ENCODE measurements around the gene GATAD2B. TPM values are rescaled to one million over a fixed set of nuclear protein-coding genes. Genes with fewer than 3 reads are reported as not detected.
A peak's percentile ranks its signal among the peaks of the same experiment; 100 is the strongest.
"Not testable (repeated sequence)": the region's sequence is repeated elsewhere in the genome, so short reads cannot be mapped to it uniquely, and the experiment has no call there.

Gene GATAD2B
- total RNA-seq, 2 donors from 2014 or later, result 58.7 to 102 TPM

DNA sequence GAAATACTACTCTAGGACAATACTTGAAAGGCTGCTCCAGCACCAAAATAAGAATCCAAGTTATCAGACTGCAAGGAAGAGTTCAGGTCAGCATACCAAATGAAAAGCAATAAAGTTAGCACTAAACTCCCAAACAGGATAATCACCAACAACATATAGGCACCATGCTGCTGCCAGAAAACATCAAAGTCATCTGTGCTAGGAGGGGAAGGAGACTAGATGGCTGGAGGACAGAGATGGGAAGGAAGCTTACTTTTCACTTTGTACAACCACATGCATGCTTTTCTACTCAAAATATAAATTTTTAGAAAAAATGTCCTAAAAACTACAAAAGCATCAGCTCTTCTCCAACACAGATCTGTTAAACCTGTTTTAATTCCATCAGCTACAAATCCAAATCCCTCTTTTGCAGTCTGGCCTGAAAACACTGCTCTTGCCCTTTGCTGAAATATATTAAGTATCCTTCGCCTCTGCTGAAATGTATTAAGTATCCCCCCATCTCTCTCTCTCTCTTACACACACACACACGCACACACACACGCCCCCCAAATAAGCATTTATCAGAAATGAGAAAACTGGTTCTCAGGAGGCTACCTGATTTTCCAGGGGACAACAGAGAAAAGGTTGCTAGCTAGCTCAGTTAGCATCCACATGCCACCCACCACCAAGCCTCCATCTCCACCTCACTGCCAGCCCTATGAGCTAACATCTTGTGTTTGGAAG, 1.5 kb downstream of the GATAD2B start:
- ATAC-seq, result no peak
- Mint-ChIP-seq H3K27ac (peak overlapping the region; percentile 93 to 99), H3K36me3 (peaks cover 11 to 16% of the 10 kb centered on the region in 2 donors), H3K9me3 (no peaks in the 10 kb centered on the region)
- no peak for DNase-seq (ENCODE audit: low spot score in 2 of 2)

DNA sequence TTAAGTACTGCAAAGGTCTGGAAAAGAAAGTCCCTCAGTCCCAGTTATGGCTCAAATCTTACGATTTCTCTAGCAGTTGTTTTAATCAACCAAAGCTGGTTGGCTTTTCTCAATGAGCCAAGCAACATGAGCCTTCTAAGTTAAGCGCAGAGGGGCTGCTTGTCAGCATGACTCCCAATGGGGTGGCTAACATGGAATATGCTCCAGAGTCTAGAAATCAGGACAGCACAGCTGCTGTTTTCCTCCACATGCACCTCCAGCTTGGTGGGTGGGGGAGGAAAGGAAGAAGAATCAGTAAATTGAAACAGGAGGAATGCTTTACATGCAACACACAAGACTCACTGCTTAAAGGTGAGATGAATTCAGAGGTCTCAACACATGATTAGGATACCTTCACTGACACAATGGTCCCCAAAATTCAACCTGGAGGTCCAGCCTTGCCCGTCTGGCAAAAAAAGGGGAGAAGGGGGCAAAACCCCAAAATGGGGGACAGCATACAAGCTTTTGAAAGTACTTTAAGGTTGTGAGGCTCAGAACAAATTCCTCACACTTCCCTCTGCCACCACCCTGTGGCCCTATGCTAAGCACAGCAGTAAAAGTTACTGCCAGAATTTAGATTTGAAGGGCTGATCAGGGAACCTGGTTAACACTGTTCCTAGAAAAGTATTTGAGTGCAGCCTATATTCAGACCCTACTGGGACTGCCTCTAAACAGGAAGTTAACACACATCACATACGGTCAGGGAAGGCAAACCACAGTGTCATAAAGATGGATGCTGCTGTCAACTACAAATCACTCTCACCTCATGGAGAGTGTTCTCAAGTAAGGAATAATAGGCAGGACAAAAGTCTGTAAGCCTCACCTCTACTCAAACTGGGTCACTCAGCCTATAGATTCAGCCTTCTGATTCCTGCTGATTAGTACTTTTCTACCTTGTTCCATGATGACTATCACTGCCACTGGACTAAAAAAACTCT, 2.6 kb downstream of the GATAD2B start:
- Mint-ChIP-seq H3K36me3 (peaks cover 16% of the 10 kb centered on the region in 2 donors), H3K27ac (peak overlapping the region; percentile 33 to 99), H3K9me3 (no peaks in the 10 kb centered on the region)
- peak in 1 of 2 donors; percentile 43 for DNase-seq (ENCODE audit: low spot score in 2 of 2)
- no peak for ATAC-seq

DNA sequence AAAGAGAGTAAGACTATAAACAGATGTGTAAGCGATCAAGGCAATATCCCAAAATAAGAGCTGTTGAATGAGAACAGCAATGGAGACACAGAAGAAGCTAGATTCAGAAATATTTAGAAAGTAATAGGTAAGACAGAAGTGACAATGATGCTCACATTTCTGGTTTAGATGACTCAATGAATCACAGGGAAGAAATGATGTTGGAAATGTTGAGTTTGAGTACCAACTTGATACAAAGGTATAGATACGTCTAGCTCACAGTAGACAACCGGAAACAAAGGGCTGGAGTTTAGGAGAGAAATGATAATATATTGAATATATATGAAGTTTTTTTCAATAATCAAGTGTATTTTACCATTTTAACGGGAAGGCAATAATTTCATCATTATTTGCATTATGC, 6.5 kb downstream of the GATAD2B start:
- peak overlapping the region in 1 of 2 donors; percentile 25 for H3K27ac Mint-ChIP-seq
- DNase-seq (ENCODE audit: low spot score in 2 of 2), result no peak
- ATAC-seq, result peak; percentile 32 to 66
- no peaks in the 10 kb centered on the region for H3K9me3 Mint-ChIP-seq
- H3K36me3 Mint-ChIP-seq, result peaks cover under 1 to 20% of the 10 kb centered on the region in 2 donors

DNA sequence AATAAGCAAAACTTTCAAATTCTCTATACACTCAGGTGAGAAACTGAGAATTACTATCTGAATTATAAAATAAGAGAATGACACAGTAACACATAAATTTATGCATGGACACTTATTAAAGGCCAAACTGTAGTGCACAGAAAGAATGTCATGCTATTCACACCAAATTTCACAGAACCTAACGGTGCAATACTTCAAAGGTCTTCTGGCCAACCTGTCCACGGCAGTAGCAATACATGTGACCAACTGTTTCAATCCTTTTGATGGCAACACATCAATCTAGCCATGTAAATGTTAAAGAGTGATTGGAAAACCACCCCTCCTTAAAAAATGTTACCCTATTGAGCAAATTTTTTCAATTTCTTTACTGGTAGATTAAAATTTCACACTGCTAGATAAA, 10.4 kb downstream of the GATAD2B start:
- Mint-ChIP-seq H3K27ac (peak overlapping the region in 1 of 2 donors; percentile 22), H3K9me3 (no peaks in the 10 kb centered on the region), H3K36me3 (peaks cover 0 to 32% of the 10 kb centered on the region in 2 donors)
- DNase-seq (ENCODE audit: low spot score in 2 of 2), result no peak
- no peak for ATAC-seq

DNA sequence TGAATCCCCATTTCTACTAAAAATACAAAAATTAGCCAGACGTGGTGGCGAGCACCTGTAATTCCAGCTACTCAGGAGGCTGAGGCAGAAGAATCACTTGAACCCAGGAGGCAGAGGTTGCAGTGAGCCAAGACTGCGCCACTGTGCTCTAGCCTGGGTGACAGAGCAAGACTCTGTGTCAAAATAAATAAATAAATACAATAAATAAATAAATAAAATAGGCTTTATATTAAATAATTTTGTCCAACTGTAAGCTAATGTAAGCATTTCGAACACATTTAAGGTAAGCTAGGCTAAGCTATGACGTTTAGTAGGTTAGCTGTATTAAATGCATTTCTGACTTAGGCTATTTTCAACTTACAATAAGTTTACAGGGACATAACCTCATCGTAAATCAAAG, 12.2 kb downstream of the GATAD2B start:
- ATAC-seq; H3K9me3 Mint-ChIP-seq; H3K27ac Mint-ChIP-seq; DNase-seq (ENCODE audit: low spot score in 2 of 2): not testable (repeated sequence)
- peaks cover 4 to 28% of the 10 kb centered on the region in 2 donors for H3K36me3 Mint-ChIP-seq

DNA sequence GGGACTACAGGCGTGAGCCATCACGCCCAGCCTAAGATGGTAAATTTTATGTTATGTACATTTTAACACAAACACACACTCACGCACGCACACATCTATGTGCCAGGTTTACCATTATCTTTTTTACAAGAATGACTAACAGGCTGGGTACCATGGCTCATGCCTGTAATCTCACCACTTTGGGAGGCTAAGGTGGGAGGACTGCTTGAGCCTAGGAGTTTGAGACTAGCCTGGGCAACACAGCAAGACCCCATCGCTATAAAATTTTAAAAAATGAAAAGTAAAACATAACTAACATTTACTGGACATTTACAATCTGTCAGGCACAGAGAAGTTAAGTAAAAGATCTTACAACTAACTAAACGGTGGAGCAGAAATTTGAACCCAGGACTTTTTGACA, 14.7 kb downstream of the GATAD2B start:
- no peak for DNase-seq (ENCODE audit: low spot score in 2 of 2)
- no peak for ATAC-seq
- peaks cover 4 to 28% of the 10 kb centered on the region in 2 donors for H3K36me3 Mint-ChIP-seq
- H3K27ac Mint-ChIP-seq, result peak overlapping the region in 1 of 2 donors; percentile 29
- no peaks in the 10 kb centered on the region for H3K9me3 Mint-ChIP-seq

DNA sequence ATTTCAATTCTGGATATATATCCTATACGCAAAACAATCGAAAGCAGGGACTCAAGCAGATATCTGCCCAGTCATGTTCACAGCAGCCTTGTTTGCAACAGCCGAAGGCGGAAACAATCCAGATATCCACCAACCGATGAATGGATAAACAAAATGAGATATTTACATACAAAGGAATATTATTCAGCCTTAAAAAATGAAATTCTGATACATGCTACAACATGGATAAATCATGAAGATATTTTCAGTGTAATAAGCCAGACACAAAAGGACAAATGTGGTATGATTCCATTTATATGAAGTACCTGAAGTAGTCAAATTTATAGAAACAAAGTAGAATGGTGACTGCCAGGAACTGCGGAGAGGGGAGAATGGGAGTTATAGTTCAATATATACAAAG, 15.6 kb downstream of the GATAD2B start:
- no peak for DNase-seq (ENCODE audit: low spot score in 2 of 2)
- H3K27ac Mint-ChIP-seq, result peak overlapping the region in 1 of 2 donors; percentile 20
- no peak for ATAC-seq
- H3K9me3 Mint-ChIP-seq, result no peaks in the 10 kb centered on the region
- H3K36me3 Mint-ChIP-seq, result peaks cover 4 to 25% of the 10 kb centered on the region in 2 donors

DNA sequence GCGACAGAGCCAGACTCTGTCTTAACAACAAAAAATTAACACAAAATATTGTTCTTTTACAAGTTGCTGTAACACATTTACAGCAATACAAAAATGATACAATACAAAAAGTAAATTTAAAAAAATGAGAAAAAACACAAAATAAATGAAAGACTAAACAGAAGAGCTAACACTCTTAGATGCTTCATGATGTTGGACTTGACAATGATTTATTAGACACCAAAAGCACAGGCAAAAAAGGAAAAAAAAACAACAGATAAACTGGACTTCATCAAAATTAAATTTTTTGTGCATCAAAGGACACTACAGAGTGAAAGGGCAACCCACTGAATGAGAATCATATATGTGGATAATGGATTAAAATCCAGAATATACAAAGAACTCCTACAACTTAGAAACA, 16.4 kb downstream of the GATAD2B start:
- Mint-ChIP-seq H3K9me3 (no peaks in the 10 kb centered on the region), H3K36me3 (peaks cover 4 to 18% of the 10 kb centered on the region in 2 donors), H3K27ac (peak overlapping the region in 1 of 2 donors; percentile 37)
- ATAC-seq (no peak), DNase-seq (ENCODE audit: low spot score in 2 of 2) (no peak)

DNA sequence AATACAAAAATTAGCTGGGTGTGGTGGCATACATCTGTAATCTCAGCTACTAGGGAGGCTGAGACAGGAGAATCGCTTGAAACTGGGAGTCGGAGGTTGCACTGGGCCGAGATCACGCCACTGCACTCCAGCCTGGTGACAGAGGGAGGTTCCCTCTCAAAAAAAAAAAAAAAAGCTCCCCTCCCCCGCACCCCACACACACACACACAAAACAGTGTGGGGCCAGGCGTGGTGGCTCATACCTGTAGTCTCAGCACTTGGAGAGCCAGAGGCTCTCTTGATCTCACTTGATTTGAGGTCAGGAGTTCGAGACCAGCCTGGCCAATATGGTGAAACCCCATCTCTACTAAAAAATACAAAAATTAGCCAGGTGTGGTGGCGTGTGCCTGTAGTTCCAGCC, 16.9 kb downstream of the GATAD2B start:
- peak overlapping the region in 1 of 2 donors; percentile 37 for H3K27ac Mint-ChIP-seq
- H3K36me3 Mint-ChIP-seq, result peaks cover 4 to 15% of the 10 kb centered on the region in 2 donors
- ATAC-seq, result peak in 1 of 2 donors; percentile 26
- DNase-seq (ENCODE audit: low spot score in 2 of 2); H3K9me3 Mint-ChIP-seq: not testable (repeated sequence)

DNA sequence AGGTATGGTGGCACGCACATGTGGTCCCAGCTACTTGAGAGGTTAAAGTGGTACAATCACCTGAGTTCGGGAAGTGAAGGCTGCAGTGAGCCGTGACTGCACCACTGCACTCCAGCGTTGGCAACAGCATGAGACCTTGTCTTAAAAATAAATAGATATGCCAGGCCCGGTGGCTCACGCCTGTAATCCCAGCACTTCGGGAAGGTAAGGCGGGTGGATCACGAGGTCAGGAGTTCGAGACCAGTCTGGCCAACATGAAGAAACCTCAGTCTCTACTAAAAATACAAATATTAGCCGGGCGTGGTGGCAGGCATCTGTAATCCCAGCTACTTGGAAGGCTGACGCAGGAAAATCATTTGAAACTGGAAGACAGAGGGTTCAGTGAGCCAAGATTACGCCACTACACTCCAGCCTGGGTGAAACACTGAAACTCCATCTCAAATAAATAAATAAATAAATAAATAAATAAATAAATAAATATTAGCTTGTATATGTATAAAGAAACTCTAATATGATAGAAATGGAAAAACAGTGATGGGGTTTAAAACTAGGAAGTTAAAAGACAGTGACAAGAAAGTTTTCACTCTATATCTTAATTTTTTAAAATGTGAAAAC, 18.8 kb downstream of the GATAD2B start:
- DNase-seq (ENCODE audit: low spot score in 2 of 2) (no peak), ATAC-seq (no peak)
- H3K9me3 Mint-ChIP-seq, result no peaks in the 10 kb centered on the region
- peaks cover 4 to 13% of the 10 kb centered on the region in 2 donors for H3K36me3 Mint-ChIP-seq
- no peak overlapping the region for H3K27ac Mint-ChIP-seq

DNA sequence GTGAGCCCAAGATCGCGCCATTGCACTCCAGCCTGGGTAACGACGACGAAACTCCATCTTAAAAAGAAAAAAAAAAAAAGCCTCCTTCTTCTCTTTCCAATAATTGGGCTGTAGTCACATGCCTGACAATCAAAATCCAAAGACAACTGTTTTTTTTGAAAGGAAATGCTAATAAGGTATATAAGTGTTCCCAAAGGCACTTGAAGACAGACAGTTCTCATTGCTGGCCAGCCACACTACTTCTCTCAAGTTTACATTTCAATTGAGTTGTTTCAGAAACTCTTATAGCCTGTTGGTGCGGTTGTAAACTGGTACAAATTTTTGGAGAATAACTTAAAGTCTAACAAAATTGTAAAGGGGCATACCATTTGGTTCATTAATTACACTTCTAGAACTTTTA, 23.3 kb downstream of the GATAD2B start:
- ATAC-seq (no peak), DNase-seq (ENCODE audit: low spot score in 2 of 2) (no peak)
- H3K36me3 Mint-ChIP-seq, result no peaks in the 10 kb centered on the region
- H3K27ac Mint-ChIP-seq, result no peak overlapping the region
- H3K9me3 Mint-ChIP-seq, result no peaks in the 10 kb centered on the region

DNA sequence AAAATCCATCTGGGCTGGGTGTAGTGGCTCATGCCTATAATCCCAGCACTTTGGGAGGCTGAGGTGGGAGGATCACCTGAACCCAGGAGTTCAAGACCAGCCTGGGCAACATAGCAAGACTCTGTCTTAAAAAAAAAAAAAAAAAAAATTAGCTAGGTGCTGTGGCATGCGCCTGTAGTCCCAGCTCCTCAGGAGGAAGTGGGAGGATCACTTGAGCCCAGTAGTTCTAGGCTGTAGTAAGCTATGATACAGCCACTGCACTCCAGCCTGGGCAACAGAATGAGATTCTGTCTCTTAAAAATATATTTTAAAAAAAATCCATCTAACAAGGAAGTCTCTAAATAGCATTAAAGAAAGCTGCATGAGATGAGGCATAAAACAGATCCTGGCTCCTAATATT, 26.9 kb downstream of the GATAD2B start:
- not testable (repeated sequence) for H3K36me3 Mint-ChIP-seq; ATAC-seq; H3K9me3 Mint-ChIP-seq; DNase-seq (ENCODE audit: low spot score in 2 of 2)
- peak overlapping the region in 1 of 2 donors; percentile 44 for H3K27ac Mint-ChIP-seq

DNA sequence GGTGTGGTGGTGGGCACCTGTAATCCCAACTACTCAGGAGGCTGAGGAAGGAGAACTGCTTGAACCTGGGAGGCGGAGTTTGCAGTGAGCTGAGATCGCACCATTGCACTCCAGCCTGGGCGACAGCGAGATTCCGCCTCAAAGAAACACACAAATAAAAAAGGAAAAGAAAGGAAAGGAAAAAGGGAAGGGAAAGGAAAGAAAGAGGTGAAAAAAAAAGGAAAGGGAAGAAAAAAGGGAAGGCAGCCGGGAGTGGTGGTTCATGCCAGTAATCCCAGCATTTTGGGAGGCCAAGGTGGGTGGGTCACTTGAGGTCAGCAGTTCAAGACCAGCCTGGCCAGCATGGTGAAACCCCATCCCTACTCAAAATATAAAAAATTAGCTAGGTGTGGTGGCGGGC, 31.7 kb downstream of the GATAD2B start:
- DNase-seq (ENCODE audit: low spot score in 2 of 2); H3K27ac Mint-ChIP-seq; ATAC-seq; H3K9me3 Mint-ChIP-seq: not testable (repeated sequence)
- peaks cover 0 to 12% of the 10 kb centered on the region in 2 donors for H3K36me3 Mint-ChIP-seq

DNA sequence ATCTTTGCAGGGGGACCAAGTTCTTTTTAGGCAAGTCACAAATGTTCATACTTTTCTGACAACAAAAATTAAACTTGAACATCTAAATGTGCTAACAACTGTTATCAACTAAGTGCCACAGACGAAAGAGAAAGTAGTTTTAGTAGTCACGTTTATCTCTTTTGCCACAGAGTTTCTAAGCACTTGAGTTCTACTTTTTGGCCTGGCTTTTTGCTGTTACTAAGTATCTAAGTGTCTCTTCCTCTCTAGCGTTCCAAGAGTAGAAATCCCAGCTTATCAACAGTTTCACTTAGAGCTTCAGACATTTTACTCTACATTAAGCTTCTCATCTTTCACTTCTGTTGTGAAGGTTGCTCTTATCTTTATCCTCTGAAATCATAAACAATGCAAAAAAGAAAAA, 34.2 kb downstream of the GATAD2B start:
- Mint-ChIP-seq H3K27ac (peak overlapping the region; percentile 42 to 56), H3K36me3 (peaks cover 0 to 12% of the 10 kb centered on the region in 2 donors), H3K9me3 (no peaks in the 10 kb centered on the region)
- ATAC-seq, result no peak
- DNase-seq (ENCODE audit: low spot score in 2 of 2), result no peak

DNA sequence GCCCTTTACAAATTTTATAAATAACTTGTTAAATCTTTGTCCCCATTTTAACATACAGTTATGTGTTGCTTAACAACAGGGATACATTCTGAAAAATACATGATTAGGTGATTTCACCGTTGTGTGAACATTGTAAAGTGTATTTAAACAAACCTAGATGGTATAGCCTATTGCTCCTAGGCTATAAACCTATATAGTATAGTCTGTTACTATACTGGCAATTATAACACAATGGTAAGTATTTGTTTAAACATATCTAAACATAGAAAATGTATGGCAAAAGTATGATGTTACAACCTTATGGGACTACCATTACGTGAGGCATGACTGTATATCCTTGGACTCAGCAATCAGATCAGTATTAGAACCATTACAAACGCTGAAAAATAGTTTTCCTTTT, 36.6 kb downstream of the GATAD2B start:
- ATAC-seq, result no peak

DNA sequence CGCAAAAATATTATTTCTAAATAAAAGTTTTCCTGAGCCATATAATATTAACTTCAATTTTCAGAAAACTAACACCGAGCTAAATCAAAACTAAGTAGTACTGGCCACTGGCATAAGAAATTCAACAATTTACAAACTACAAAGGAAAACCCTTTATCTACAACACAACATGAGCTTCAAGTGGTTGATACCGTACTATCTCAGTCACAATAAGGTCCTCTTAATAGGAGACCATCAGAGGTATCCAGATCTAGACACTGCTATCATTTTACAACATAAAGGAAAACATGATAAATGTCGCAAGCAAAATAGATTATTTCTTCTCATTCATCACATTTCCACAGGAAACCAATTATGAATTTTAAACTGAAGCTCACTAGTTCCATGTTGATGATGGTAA, 39.5 kb downstream of the GATAD2B start:
- Mint-ChIP-seq H3K36me3 (peaks cover 0 to under 1% of the 10 kb centered on the region in 2 donors), H3K9me3 (no peaks in the 10 kb centered on the region), H3K27ac (no peak overlapping the region)
- ATAC-seq (no peak), DNase-seq (ENCODE audit: low spot score in 2 of 2) (no peak)

More for the DNA sequence above, 36.6 kb downstream of the GATAD2B start:
- Mint-ChIP-seq H3K27ac (peak overlapping the region in 1 of 2 donors; percentile 22), H3K9me3 (no peaks in the 10 kb centered on the region), H3K36me3 (peaks cover 0 to 12% of the 10 kb centered on the region in 2 donors)
- no peak for DNase-seq (ENCODE audit: low spot score in 2 of 2)

All from activated naive CD4-positive, alpha-beta T cell treated with anti-CD3 and anti-CD28 coated beads, Interleukin-2, amount 50 U/mL, for 72 hours (primary cell).